Thoracic aorta (tissue), 2 donors: ENCODE results near the gene TAF10. TPM values are rescaled to one million over a fixed set of nuclear protein-coding genes. Genes with fewer than 3 reads are reported as not detected.
A peak's percentile ranks its signal among the peaks of the same experiment; 100 is the strongest.

Experiments used
- ATAC-seq: fragments of 150-250 bp; one replicate; pipeline ENCODE4 v1.8.0; 2017; ENCODE audit warnings: low read depth; ENCODE audit not compliant: insufficient number of reproducible peaks, low FRiP score
- DNase-seq: peaks from one replicate; pipeline ENCODE4 v3.0.0-alpha.2; 2020; ENCODE audit warnings: low spot score
- H3K27ac ChIP-seq, 2 donors: fragments of 200-600 bp; sonication (generic); 1 replicate in 1 of 2; 2 replicates in 1 of 2; pipeline ENCODE4 v1.5.1; 2016; ENCODE audit warnings: mild to moderate bottlenecking in 2 of 2, moderate library complexity in 2 of 2
- H3K27me3 ChIP-seq: fragments of 200-600 bp; sonication (generic); replicated peaks from 2 replicates; pipeline ENCODE4 v1.6.0; 2016; ENCODE audit warnings: mild to moderate bottlenecking; ENCODE audit not compliant: insufficient read depth
- H3K36me3 ChIP-seq: fragments of 200-600 bp; sonication (generic); one replicate; pipeline ENCODE4 v1.5.1; 2016
- H3K4me1 ChIP-seq, 2 donors: fragments of 200-600 bp; sonication (generic); 1 replicate in 1 of 2; 2 replicates in 1 of 2; pipeline versions ENCODE4 v1.5.1 to v1.6.0; 2016; ENCODE audit warnings: low read depth in 2 of 2, mild to moderate bottlenecking in 1 of 2; ENCODE audit not compliant: control insufficient read depth in 1 of 2
- H3K4me3 ChIP-seq: fragments of 200-600 bp; sonication (generic); 2 replicates; pipeline ENCODE4 v1.5.1; 2016; ENCODE audit warnings: mild to moderate bottlenecking
- H3K9me3 ChIP-seq: fragments of 200-600 bp; sonication (generic); 2 replicates; pipeline ENCODE4 v1.5.1; 2016
- CTCF ChIP-seq: fragments of 200-600 bp; sonication (generic); IDR thresholded peaks from one replicate; pipeline ENCODE4 v1.5.1; 2019; ENCODE audit warnings: antibody characterized with exemption
- total RNA-seq, 2 donors: library from RNA; depleted of rRNA; stranded (reverse); fragments of >200 nt; gene quantifications; one replicate each; pipeline versions ENCODE4 v1.1.0 to v1.2.3, GENCODE V29; 2016

The TAF10 gene
- total RNA-seq, 2 donors from 2014 or later, result 39.5 to 40.0 TPM

- Histone ChIP-seq H3K27ac (no peak overlapping the region), H3K4me3 (no peak overlapping the region), H3K36me3 (peaks cover 7% of the 10 kb centered on the region), H3K27me3 (no peaks in the 10 kb centered on the region), H3K4me1 (peaks cover 21 to 57% of the 10 kb centered on the region in 2 donors), H3K9me3 (no peaks in the 10 kb centered on the region)
- no peak for ATAC-seq
- TF ChIP-seq CTCF, result no peak
- DNase-seq, result no peak
These were observed 29.1 kb upstream of the TAF10 start for GRCh38 chr11:6640985-6641701.

GRCh38 chr11:6640036-6640984, 28.3 kb upstream of the TAF10 start:
- H3K4me3 ChIP-seq, result no peak overlapping the region
- TF ChIP-seq CTCF, result no peak
- ATAC-seq, result no peak
- H3K9me3 ChIP-seq, result no peaks in the 10 kb centered on the region
- no peak overlapping the region for H3K27ac ChIP-seq
- peaks cover 25 to 57% of the 10 kb centered on the region in 2 donors for H3K4me1 ChIP-seq
- no peak for DNase-seq
- H3K27me3 ChIP-seq, result no peaks in the 10 kb centered on the region
- peaks cover 7% of the 10 kb centered on the region for H3K36me3 ChIP-seq

- Histone ChIP-seq H3K4me3 (no peak overlapping the region), H3K27me3 (no peaks in the 10 kb centered on the region), H3K27ac (peak overlapping the region in 1 of 2 donors; percentile 45), H3K36me3 (peaks cover 12% of the 10 kb centered on the region), H3K9me3 (no peaks in the 10 kb centered on the region), H3K4me1 (peaks cover 29 to 73% of the 10 kb centered on the region in 2 donors)
- no peak for TF ChIP-seq CTCF
- DNase-seq, result no peak
- no peak for ATAC-seq
These were observed 26.4 kb upstream of the TAF10 start for GRCh38 chr11:6638429-6638828.

- Histone ChIP-seq H3K27ac (peak overlapping the region in 1 of 2 donors; percentile 45), H3K4me3 (no peak overlapping the region), H3K36me3 (peaks cover 18% of the 10 kb centered on the region), H3K27me3 (no peaks in the 10 kb centered on the region), H3K9me3 (no peaks in the 10 kb centered on the region), H3K4me1 (peaks cover 29 to 73% of the 10 kb centered on the region in 2 donors)
- no peak for DNase-seq
- TF ChIP-seq CTCF, result no peak
- peak; percentile 77 for ATAC-seq
These were observed 25.9 kb upstream of the TAF10 start for GRCh38 chr11:6637871-6638270.

GRCh38 chr11:6636480-6636879, 24.5 kb upstream of the TAF10 start:
- no peak overlapping the region for H3K4me3 ChIP-seq
- DNase-seq (no peak), ATAC-seq (no peak)
- H3K36me3 ChIP-seq, result peaks cover 30% of the 10 kb centered on the region
- TF ChIP-seq CTCF, result no peak
- peak overlapping the region in 1 of 2 donors; percentile 58 for H3K27ac ChIP-seq
- H3K4me1 ChIP-seq, result peaks cover 29 to 66% of the 10 kb centered on the region in 2 donors
- no peaks in the 10 kb centered on the region for H3K27me3 ChIP-seq
- H3K9me3 ChIP-seq, result no peaks in the 10 kb centered on the region
